Activated naive CD4-positive, alpha-beta T cell treated with anti-CD3 and anti-CD28 coated beads for 36 hours (primary cell): ENCODE measurements around the gene WDR86. TPM values are rescaled to one million over a fixed set of nuclear protein-coding genes. Genes with fewer than 3 reads are reported as not detected.

Experiments
- CTCF ChIA-PET: fragments of 350-600 bp; sonication (Branson Sonifier 250); formaldehyde crosslinking; loops from one replicate; lab custom pipeline; 2021; ENCODE audit warnings: antibody characterized with exemption; lab: Charles Lee
- DNase-seq: peaks from one replicate; pipeline ENCODE4 v3.0.0-alpha.2; 2020
- H3K27ac Mint-ChIP-seq: one replicate; pipeline ENCODE4 v1.8.0; 2021; ENCODE audit warnings: mild to moderate bottlenecking, mixed read lengths
- H3K27me3 Mint-ChIP-seq: one replicate; pipeline ENCODE4 v1.8.0; 2021; ENCODE audit warnings: low read depth, mixed read lengths
- H3K36me3 Mint-ChIP-seq: one replicate; pipeline ENCODE4 v1.8.0; 2021; ENCODE audit warnings: low read depth, mixed read lengths
- H3K4me1 Mint-ChIP-seq: one replicate; pipeline ENCODE4 v1.8.0; 2021; ENCODE audit warnings: low read depth, mixed read lengths
- H3K4me3 Mint-ChIP-seq: one replicate; pipeline ENCODE4 v1.8.0; 2021; ENCODE audit warnings: mild to moderate bottlenecking, moderate library complexity, mixed read lengths
- H3K9me3 Mint-ChIP-seq: one replicate; pipeline ENCODE4 v1.8.0; 2021; ENCODE audit warnings: mixed read lengths
- intact Hi-C: fragments of 100-400 bp; cut with micrococcal nuclease; formaldehyde crosslinking; loops from one replicate; pipeline ENCODE4 v1.15.1; 2023
- total RNA-seq, 2 experiments: library from RNA; stranded (reverse); gene quantifications; one replicate each; pipeline ENCODE4 v1.2.3, GENCODE V29; 2021

WDR86 gene
- total RNA-seq, 2 experiments from 2014 or later = not detected

DNA sequence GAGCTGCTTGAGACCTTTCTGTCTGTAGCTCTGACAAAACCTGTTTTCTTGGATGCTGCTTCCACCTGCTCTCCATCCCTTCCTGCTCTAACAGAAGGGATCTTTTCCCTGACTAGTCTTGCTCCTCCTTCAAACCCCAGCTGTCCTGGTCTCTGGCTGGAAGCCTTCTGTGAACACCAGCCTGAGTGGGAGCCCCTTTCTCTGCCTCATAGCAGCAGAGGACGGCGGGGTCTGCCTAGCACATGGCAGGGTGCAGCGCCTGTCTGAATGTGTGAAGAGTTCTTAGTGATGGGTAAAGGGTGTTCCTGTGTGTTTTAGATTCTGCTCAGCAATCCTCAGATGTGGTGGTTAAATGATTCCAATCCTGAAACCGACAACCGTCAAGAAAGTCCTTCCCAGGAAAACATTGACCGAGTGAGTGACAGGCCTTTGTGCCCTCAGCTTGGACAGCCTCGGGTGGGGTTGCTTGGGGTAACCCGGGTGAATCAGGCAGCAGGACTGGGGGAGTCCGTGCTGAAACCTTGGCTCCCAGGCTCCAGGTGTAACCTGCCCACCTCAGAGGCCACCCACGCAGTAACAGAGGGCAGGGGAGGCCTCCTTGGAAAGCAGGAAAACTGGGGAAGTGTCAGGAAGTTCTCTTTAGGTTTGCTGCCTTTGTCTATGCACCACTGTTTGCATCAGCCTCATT is 34.2 kb downstream of the WDR86 start:
- CTCF ChIA-PET = no interaction called here
- Mint-ChIP-seq H3K4me1 (peaks cover under 1% of the 10 kb centered on the region), H3K9me3 (no peaks in the 10 kb centered on the region), H3K4me3 (no peak overlapping the region), H3K36me3 (peaks cover 3% of the 10 kb centered on the region), H3K27ac (no peak overlapping the region), H3K27me3 (no peaks in the 10 kb centered on the region)
- intact Hi-C loops = no loop called here
- no peak for DNase-seq

- Mint-ChIP-seq H3K4me3 (no peak overlapping the region), H3K4me1 (no peaks in the 10 kb centered on the region), H3K36me3 (peaks cover 3% of the 10 kb centered on the region), H3K9me3 (no peaks in the 10 kb centered on the region), H3K27ac (no peak overlapping the region), H3K27me3 (no peaks in the 10 kb centered on the region)
- no peak for DNase-seq
- CTCF ChIA-PET = no interaction called here
- intact Hi-C loops = no loop called here
These were observed 35.1 kb downstream of the WDR86 start for GRCh38 chr7:151374726-151375125.

DNA sequence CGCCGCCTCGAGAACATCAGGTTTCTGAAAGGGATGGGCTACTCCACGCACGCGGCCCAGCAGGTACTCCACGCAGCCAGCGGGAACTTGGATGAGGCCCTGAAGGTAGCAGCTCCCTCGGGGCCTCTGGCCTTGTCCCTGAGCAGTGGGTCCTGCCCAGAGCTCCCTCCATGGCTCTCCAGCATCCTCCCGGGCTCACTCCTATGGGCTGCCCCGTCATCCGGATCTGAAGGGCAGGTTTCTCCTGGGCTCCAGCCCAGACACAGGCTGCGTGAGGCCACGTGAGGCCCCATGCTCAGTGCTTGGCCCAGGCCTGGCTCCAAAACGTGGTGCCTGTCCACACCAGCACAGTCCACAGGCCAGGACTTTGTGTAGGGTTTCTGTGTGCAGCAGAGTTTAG is 35.7 kb downstream of the WDR86 start:
- Mint-ChIP-seq H3K27ac (no peak overlapping the region), H3K36me3 (peaks cover 5% of the 10 kb centered on the region), H3K9me3 (no peaks in the 10 kb centered on the region), H3K4me1 (no peaks in the 10 kb centered on the region), H3K4me3 (no peak overlapping the region), H3K27me3 (no peaks in the 10 kb centered on the region)
- DNase-seq = no peak
- intact Hi-C loops = no loop called here
- CTCF ChIA-PET = interaction anchor here (0.5 kb wide), 1 partner anchor 9 kb away, joined by 3 read pairs; no protein-coding TSS in a partner anchor

DNA sequence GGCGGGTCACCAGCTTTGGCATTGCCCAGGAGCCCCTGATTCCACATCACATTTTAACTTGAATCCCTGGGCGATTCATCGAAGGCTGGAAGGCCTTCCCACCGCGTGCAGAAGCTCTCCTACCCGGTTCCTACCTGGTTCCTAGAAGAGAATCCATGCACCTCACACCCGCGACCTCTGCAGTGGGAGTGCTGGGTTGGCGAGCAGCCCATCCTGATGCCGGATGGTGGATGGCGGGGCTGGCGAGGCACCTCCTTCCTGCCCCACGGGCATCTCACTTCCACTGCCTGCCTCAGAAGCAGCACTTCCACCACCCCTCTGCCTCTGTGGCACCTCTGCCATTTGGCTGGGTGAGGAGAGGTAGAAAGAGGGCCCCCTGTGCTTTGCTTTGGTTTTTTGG is 36.2 kb downstream of the WDR86 start:
- no peaks in the 10 kb centered on the region for H3K9me3 Mint-ChIP-seq
- DNase-seq = no peak
- H3K27ac Mint-ChIP-seq = no peak overlapping the region
- H3K36me3 Mint-ChIP-seq = peaks cover 6% of the 10 kb centered on the region
- intact Hi-C loops = no loop called here
- no peaks in the 10 kb centered on the region for H3K4me1 Mint-ChIP-seq
- no peaks in the 10 kb centered on the region for H3K27me3 Mint-ChIP-seq
- no peak overlapping the region for H3K4me3 Mint-ChIP-seq
- CTCF ChIA-PET = interaction anchor here (0.5 to 8.2 kb wide), 3 partner anchors 8 to 88 kb away, joined by 3 to 198 read pairs (median 3); no protein-coding TSS in a partner anchor

- Mint-ChIP-seq H3K9me3 (no peaks in the 10 kb centered on the region), H3K36me3 (peaks cover 8% of the 10 kb centered on the region), H3K27me3 (no peaks in the 10 kb centered on the region), H3K27ac (no peak overlapping the region), H3K4me1 (peaks cover 5% of the 10 kb centered on the region), H3K4me3 (no peak overlapping the region)
- CTCF ChIA-PET = interaction anchor here (0.6 to 8.2 kb wide), 2 partner anchors 77 to 87 kb away, joined by 3 to 198 read pairs; no protein-coding TSS in a partner anchor
- intact Hi-C loops = no loop called here
- DNase-seq = no peak
These were observed 37.1 kb downstream of the WDR86 start for GRCh38 chr7:151372612-151373265.

GRCh38 chr7:151371266-151371665 is 38.6 kb downstream of the WDR86 start:
- CTCF ChIA-PET = interaction anchor here (1.0 to 8.2 kb wide), 3 partner anchors 9 to 78 kb away, joined by 3 to 198 read pairs (median 4); no protein-coding TSS in a partner anchor
- peaks cover 8% of the 10 kb centered on the region for H3K36me3 Mint-ChIP-seq
- no peaks in the 10 kb centered on the region for H3K27me3 Mint-ChIP-seq
- DNase-seq = no peak
- H3K4me3 Mint-ChIP-seq = no peak overlapping the region
- no peak overlapping the region for H3K27ac Mint-ChIP-seq
- intact Hi-C loops = no loop called here
- H3K9me3 Mint-ChIP-seq = no peaks in the 10 kb centered on the region
- H3K4me1 Mint-ChIP-seq = peaks cover 5% of the 10 kb centered on the region

DNA sequence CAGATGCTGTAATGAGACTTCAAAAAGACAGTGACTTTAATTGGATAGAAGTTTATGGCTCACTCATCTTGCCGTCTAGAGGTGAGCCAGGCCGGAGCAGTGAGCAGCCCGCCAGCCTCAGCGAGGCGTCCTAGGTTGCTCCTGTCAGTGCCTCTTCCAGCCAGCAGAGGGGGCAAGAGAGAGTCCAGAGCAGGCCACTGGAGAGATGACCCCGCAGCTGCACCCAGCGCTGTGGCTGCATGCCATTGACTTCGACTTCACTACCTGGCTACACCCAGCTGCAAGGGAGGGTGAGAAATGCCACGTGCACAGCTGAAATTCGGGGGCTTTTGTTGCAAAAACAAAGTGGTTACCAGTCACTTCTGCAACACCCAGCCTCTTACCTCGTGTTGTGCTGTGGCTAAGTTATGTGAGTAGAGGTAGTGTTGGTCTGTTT is 41.7 kb downstream of the WDR86 start:
- intact Hi-C loops = loop anchor here (1.0 to 2.0 kb wide), 5 partner anchors 53 to 391 kb away; no protein-coding TSS in a partner anchor
- H3K36me3 Mint-ChIP-seq = peaks cover 12% of the 10 kb centered on the region
- CTCF ChIA-PET = interaction anchor here (0.7 to 8.2 kb wide), 19 partner anchors 8 to 393 kb away, joined by 3 to 198 read pairs (median 6); no protein-coding TSS in a partner anchor
- peak; percentile 86 for DNase-seq
- no peak overlapping the region for H3K27ac Mint-ChIP-seq
- no peak overlapping the region for H3K4me3 Mint-ChIP-seq
- H3K9me3 Mint-ChIP-seq = no peaks in the 10 kb centered on the region
- H3K4me1 Mint-ChIP-seq = peaks cover 7% of the 10 kb centered on the region
- no peaks in the 10 kb centered on the region for H3K27me3 Mint-ChIP-seq

DNA sequence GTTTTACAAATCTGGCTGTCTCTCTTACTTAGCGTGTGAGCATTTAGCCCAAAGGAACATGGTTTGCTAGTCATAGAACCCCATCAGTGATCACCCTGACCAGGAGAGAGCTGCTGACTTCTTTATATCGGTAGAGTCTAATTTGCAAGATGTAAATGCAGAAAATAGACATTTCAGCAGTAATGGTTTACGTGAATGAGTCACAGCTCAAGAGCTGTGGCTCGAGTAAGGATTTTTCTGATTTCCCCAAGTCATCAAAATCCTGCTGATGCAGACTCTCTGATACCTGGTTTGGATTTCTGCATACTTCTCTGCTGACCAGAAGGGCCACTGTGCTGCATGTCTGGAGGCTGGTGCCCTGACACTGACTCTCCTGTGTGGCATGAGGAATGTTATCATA is 42.6 kb downstream of the WDR86 start:
- Mint-ChIP-seq H3K27me3 (no peaks in the 10 kb centered on the region), H3K4me1 (peaks cover 7% of the 10 kb centered on the region), H3K9me3 (no peaks in the 10 kb centered on the region), H3K27ac (no peak overlapping the region), H3K36me3 (peaks cover 15% of the 10 kb centered on the region), H3K4me3 (no peak overlapping the region)
- intact Hi-C loops = no loop called here
- DNase-seq = no peak
- CTCF ChIA-PET = interaction anchor here (0.7 to 8.2 kb wide), 7 partner anchors 14 to 82 kb away, joined by 3 to 198 read pairs (median 5); partner anchors contain the start of gene NUB1

DNA sequence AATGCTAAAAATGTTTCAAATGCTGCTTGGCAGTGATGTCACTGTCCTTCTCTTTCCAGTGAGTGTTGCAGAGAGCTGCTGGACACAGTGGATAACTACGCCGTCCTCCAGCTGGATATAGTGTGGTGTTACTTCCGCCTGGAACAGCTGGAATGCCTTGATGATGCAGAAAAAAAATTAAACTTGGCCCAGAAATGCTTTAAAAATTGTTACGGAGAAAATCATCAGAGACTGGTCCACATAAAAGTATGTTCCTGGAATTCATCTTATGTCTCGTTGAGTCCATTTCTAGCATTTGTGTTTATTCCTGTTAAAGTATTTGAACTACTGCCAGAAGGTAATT is 43.0 kb downstream of the WDR86 start:
- CTCF ChIA-PET = interaction anchor here (0.7 to 8.2 kb wide), 9 partner anchors 10 to 83 kb away, joined by 3 to 198 read pairs (median 5); partner anchors contain the start of gene NUB1
- H3K4me3 Mint-ChIP-seq = no peak overlapping the region
- no peaks in the 10 kb centered on the region for H3K27me3 Mint-ChIP-seq
- H3K9me3 Mint-ChIP-seq = no peaks in the 10 kb centered on the region
- peaks cover 17% of the 10 kb centered on the region for H3K36me3 Mint-ChIP-seq
- H3K4me1 Mint-ChIP-seq = peaks cover 7% of the 10 kb centered on the region
- H3K27ac Mint-ChIP-seq = no peak overlapping the region
- intact Hi-C loops = no loop called here
- no peak for DNase-seq

DNA sequence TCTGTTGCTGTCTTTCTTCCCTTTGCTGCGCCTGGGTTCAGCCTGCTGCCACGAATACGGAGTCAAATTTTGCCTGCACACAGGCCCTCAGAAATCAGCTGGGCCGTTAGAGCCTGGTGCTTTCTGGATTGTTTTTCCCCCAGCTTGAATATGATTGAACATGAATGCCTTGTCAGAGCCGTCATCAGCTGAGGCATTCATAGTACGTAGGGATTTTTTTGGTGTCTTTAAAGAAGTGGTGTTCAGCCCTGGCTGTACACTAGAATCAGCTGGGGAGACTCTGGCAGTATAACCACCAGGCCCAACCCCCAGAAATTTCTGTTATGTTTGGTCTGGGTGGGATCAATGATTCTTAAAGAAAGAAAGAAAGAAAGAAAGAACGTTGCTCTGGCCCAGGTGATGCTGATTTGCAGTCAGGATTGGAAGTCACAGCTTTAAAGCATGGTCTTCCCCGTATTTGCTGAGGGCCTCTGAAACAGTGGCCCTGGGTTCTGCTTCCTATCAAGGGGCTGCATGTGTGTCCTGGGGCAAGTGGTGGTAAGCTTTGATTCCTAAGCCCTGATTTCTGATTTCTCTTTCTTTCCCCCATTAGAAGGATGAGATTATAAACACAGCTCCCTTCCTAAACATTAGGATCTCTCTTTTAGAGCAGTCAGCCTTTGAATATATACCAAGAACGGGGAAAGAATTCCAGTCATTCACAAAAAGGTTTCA is 43.5 kb downstream of the WDR86 start:
- Mint-ChIP-seq H3K9me3 (no peaks in the 10 kb centered on the region), H3K27ac (no peak overlapping the region), H3K27me3 (no peaks in the 10 kb centered on the region), H3K36me3 (peaks cover 17% of the 10 kb centered on the region), H3K4me3 (no peak overlapping the region), H3K4me1 (peaks cover 7% of the 10 kb centered on the region)
- no peak for DNase-seq
- intact Hi-C loops = no loop called here
- CTCF ChIA-PET = interaction anchor here (0.7 to 8.2 kb wide), 11 partner anchors 9 to 83 kb away, joined by 3 to 198 read pairs (median 5); partner anchors contain the start of gene NUB1

GRCh38 chr7:151363182-151363581 is 46.7 kb downstream of the WDR86 start:
- Mint-ChIP-seq H3K27me3 (no peaks in the 10 kb centered on the region), H3K36me3 (peaks cover 15% of the 10 kb centered on the region), H3K4me1 (peaks cover 5% of the 10 kb centered on the region), H3K4me3 (no peak overlapping the region), H3K27ac (no peak overlapping the region), H3K9me3 (no peaks in the 10 kb centered on the region)
- no peak for DNase-seq
- CTCF ChIA-PET = interaction anchor here (0.6 to 2.7 kb wide), 5 partner anchors 8 to 120 kb away, joined by 3 to 8 read pairs (median 4); no protein-coding TSS in a partner anchor
- intact Hi-C loops = no loop called here
